Psoas muscle (tissue), 8 donors: ENCODE data around the gene MUC4. TPM values are rescaled to one million over a fixed set of nuclear protein-coding genes. Genes with fewer than 3 reads are reported as not detected.
A peak's percentile ranks its signal among the peaks of the same experiment; 100 is the strongest.
"Not testable (repeated sequence)": the region's sequence is repeated elsewhere in the genome, so short reads cannot be mapped to it uniquely, and the experiment has no call there.

Source experiments
- ATAC-seq, 4 donors: fragments of 200-7000 bp; cut with Tn5 transposase; one replicate each; pipeline ENCODE4 v1.9.1; 2020; ENCODE audit warnings: moderate library complexity in 3 of 4, mild to moderate bottlenecking in 2 of 4
- DNase-seq, 2 donors: peaks; one replicate each; pipeline ENCODE4 v3.0.0-alpha.2; 2020
- H3K27ac ChIP-seq: fragments of 200-600 bp; one replicate; pipeline ENCODE4 v1.8.0; 2022
- H3K27me3 ChIP-seq, 3 donors: fragments of 200-600 bp in 1 of 3; one replicate each; pipeline versions ENCODE4 v1.6.1 to v1.8.0; 2013 to 2022; ENCODE audit warnings: low read length in 2 of 3, mild to moderate bottlenecking in 2 of 3, moderate library complexity in 1 of 3; ENCODE audit not compliant: insufficient read depth in 3 of 3
- H3K36me3 ChIP-seq, 2 donors: fragments of 200-600 bp in 1 of 2; one replicate each; pipeline versions ENCODE4 v1.6.1 to v1.8.0; 2013 to 2022; ENCODE audit warnings: low read depth in 1 of 2, mild to moderate bottlenecking in 1 of 2, moderate library complexity in 1 of 2; ENCODE audit not compliant: insufficient read depth in 1 of 2
- H3K4me1 ChIP-seq: fragments of 200-600 bp; one replicate; pipeline ENCODE4 v1.8.0; 2022
- H3K4me3 ChIP-seq: fragments of 200-600 bp; one replicate; pipeline ENCODE4 v1.8.0; 2022; ENCODE audit warnings: mild to moderate bottlenecking
- H3K9me3 ChIP-seq: fragments of 200-600 bp; one replicate; pipeline ENCODE4 v1.8.0; 2022
- WGBS, 3 donors: extraction: QIAGEN DNeasy Blood & Tissue Kit; methylation state at CpG; one replicate each; pipeline versions ENCODE4 v1.1.6 to v1.1.7; 2013; 5-methylcytosine and 5-hydroxymethylcytosine counted together
- intact Hi-C, 2 donors: fragments of 100-400 bp; cut with DNase I; formaldehyde crosslinking; loops; one replicate each; pipeline versions ENCODE4 v1.11.0 to v1.14.2; 2022
- polyA plus RNA-seq, 3 donors: library from polyadenylated mRNA; stranded (reverse); fragments of 200-250 nt; gene quantifications; one replicate each; pipeline ENCODE4 v1.2.3, GENCODE V29; 2013
- total RNA-seq, 4 donors: library from RNA; stranded (reverse); fragmentation: NEBNext Ultra II Directional in 2 of 4; extraction: Animal tissue kit (Norgen Biotek cat#: 25700) in 2 of 4; gene quantifications; one replicate each; pipeline versions ENCODE4 v1.2.1 to v1.2.4, GENCODE V29; 2021 to 2023
- TF ChIP-seq, protein P1 (sequence below): fragments of 200-600 bp; IDR thresholded peaks from one replicate; pipeline ENCODE4 v1.8.0; 2022; ENCODE audit warnings: antibody characterized with exemption
- donor health status: healthy with polysubstance abuse.
- donor health status: DM: no; HTN: no; CAD: no; lungs with moderate emphysema.
- donor health status: Bipolar disorder and iron deficiency.
- donor health status: healthy.
- donor health status: DM: yes; HTN: yes; CAD: no.
- donor health status: DM: no; HTN: no; CAD: no.
- donor health status: DM: no; HTN: no; CAD: no.
- donor health status: DM: yes; HTN: yes; CAD: no.

MUC4 gene
- total and polyA plus RNA-seq, 7 donors: 0.01 to 0.08 (median 0.02) TPM; not detected in 4

DNA sequence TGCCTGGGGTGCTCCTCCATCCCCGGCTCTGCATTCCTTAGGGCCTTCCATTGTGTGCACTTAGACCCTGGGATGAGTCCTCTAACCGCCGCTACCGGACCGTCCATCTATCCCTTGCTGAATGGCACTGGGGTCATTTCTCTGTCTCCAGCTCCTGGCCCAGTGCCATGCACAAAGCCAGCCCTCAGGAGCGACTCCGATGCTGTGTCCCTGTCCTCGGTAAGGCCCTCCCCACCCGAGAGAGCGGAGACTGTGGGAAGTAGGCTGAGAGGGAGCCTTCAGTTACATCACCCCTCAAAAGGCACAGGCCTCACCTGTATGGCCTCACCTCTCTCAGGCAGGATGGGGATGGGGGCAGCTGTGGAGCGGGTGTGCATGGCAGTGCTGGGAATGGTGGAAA is 33.8 kb downstream of the MUC4 start:
- intact Hi-C loops: no loop called here
- Histone ChIP-seq H3K4me3 (no peak overlapping the region), H3K4me1 (no peaks in the 10 kb centered on the region), H3K27me3 (no peaks in the 10 kb centered on the region), H3K27ac (no peak overlapping the region), H3K36me3 (no peaks in the 10 kb centered on the region), H3K9me3 (no peaks in the 10 kb centered on the region)
- DNase-seq (no peak), ATAC-seq (no peak)
- TF ChIP-seq, protein P1, sequence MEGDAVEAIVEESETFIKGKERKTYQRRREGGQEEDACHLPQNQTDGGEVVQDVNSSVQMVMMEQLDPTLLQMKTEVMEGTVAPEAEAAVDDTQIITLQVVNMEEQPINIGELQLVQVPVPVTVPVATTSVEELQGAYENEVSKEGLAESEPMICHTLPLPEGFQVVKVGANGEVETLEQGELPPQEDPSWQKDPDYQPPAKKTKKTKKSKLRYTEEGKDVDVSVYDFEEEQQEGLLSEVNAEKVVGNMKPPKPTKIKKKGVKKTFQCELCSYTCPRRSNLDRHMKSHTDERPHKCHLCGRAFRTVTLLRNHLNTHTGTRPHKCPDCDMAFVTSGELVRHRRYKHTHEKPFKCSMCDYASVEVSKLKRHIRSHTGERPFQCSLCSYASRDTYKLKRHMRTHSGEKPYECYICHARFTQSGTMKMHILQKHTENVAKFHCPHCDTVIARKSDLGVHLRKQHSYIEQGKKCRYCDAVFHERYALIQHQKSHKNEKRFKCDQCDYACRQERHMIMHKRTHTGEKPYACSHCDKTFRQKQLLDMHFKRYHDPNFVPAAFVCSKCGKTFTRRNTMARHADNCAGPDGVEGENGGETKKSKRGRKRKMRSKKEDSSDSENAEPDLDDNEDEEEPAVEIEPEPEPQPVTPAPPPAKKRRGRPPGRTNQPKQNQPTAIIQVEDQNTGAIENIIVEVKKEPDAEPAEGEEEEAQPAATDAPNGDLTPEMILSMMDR: no peak
- WGBS, 3 donors: 60 to 74% (median 62%) methylated on average over 11 of the region's 11 CpGs

DNA sequence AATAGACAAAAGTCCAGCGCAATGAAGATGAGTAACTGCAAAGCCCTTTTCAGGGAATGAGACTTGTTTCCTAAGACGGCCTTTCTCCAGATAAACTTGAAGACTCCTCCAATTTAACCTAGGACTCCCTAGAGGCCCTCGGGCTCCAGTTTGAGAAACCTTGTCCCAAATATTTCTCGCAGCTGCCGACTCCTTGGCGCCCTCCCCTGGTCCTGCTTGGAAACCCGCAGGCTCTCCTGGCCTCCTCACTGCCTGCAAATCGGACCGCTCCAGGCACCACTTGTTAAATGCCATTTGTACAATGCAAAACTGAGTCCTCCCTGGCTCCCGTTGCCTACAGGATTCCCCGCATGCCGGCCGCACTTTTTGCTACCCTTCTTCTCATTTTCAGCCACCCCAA is 36.8 kb downstream of the MUC4 start:
- 17 to 19% (median 17%) methylated on average over 13 of the region's 13 CpGs for WGBS, 3 donors
- no peaks in the 10 kb centered on the region for H3K4me1 ChIP-seq
- peak; percentile 61 to 91 (median 76) for ATAC-seq
- no peaks in the 10 kb centered on the region for H3K27me3 ChIP-seq
- TF ChIP-seq, protein P1: peak; percentile 49
- DNase-seq: peak; percentile 76 to 80
- H3K27ac ChIP-seq: no peak overlapping the region
- H3K9me3 ChIP-seq: no peaks in the 10 kb centered on the region
- no peaks in the 10 kb centered on the region for H3K36me3 ChIP-seq
- H3K4me3 ChIP-seq: no peak overlapping the region
- intact Hi-C loops: no loop called here

DNA sequence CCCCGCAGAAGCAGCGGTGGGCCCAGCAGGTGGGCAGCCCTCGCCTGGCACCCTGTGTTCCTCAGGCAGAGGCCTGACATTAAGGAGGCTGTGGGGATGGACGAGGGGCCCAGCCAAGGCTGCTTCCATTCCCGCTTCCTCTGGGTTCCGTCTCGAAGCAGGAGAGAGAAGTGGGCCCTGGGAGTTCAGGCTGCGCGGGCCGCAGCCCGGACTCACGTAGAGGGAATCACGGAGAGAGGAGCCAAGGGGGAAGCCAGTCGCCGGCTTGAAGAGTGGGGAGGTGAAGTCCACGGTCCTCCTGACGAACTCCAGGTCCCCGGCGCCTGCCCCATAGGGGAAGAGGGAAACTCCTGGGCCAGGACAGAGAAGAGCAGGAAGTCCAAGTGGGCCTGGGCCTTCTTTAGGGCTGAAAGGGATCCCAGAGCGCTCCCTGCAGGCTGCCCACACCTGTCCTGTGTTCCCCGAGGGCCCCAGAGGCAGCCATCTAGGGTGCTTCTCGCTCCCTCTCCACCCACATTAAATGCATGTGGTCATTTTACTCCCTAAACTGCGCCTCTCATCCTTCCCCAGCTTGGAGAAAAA is 37.7 kb downstream of the MUC4 start:
- H3K27me3 ChIP-seq: no peaks in the 10 kb centered on the region
- no peak for ATAC-seq
- no peaks in the 10 kb centered on the region for H3K4me1 ChIP-seq
- no peaks in the 10 kb centered on the region for H3K9me3 ChIP-seq
- H3K4me3 ChIP-seq: no peak overlapping the region
- no peaks in the 10 kb centered on the region for H3K36me3 ChIP-seq
- H3K27ac ChIP-seq: no peak overlapping the region
- TF ChIP-seq, protein P1: no peak
- WGBS, 3 donors: 93 to 95% (median 93%) methylated on average over 20 to 23 of the region's 23 CpGs
- intact Hi-C loops: no loop called here
- DNase-seq: no peak

DNA sequence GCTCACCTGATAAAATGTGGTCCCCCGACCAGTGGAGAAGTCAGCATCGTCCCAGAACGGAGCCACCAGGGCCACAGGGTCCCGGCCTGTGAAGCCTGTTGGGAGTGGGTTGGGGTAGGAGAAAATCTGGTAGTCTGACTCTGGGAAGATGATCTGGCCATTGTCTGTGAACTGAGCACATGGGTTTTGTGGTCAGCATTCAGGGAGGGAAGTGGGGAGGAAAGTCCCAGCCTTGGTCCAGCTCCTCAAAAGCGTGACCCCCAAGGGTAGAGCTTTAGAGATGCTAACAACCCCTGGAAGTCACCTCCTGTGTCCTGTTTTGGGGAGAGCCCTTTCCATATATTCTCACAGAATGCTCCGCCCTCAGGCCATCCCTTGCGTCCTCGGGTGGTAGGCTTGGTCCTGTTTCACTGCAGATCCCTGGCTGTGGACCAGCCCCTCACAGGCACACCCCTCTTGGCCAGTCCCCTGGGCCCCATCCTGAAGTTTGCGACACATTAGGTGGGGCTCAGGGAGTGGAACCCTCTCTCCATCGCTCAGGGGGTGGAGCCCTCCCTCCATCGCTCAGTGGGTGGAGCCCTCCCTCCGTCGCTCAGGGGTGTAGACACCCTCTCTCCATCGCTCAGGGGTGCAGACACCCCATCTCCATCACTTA is 40.0 kb downstream of the MUC4 start:
- WGBS, 3 donors: 86 to 90% (median 89%) methylated on average over 13 to 14 of the region's 14 CpGs
- intact Hi-C loops: no loop called here
- no peaks in the 10 kb centered on the region for H3K27me3 ChIP-seq
- no peaks in the 10 kb centered on the region for H3K4me1 ChIP-seq
- ATAC-seq (no peak), DNase-seq (no peak)
- no peaks in the 10 kb centered on the region for H3K9me3 ChIP-seq
- no peak overlapping the region for H3K27ac ChIP-seq
- TF ChIP-seq, protein P1: no peak
- H3K4me3 ChIP-seq: no peak overlapping the region
- no peaks in the 10 kb centered on the region for H3K36me3 ChIP-seq

DNA sequence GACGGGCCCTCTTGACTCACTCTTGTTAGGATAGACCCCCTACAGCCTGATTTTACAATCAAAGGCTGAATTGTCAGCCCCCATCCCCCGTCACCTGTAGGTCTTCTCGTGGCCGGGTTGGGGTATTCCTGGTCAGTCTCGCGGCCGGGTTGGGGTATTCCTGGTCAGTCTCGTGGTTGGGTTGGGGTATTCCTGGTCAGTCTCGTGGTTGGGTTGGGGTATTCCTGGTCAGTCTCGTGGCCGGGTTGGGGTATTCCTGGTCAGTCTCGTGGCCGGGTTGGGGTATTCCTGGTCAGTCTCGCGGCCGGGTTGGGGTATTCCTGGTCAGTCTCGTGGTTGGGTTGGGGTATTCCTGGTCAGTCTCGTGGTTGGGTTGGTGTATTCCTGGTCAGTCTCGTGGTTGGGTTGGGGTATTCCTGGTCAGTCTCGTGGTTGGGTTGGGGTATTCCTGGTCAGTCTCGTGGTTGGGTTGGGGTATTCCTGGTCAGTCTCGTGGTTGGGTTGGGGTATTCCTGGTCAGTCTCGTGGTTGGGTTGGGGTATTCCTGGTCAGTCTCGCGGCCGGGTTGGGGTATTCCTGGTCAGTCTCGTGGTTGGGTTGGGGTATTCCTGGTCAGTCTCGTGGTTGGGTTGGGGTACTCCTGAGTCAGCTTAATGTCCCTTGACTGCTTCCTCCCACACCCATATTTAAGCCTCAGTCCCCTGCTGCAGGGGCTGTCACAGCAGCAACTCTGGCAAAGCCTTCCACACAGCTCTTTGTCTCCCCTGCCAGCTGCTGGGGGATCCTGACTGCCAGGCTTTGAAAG is 40.7 kb downstream of the MUC4 start:
- H3K4me3 ChIP-seq, H3K4me1 ChIP-seq, intact Hi-C loops, H3K9me3 ChIP-seq, H3K36me3 ChIP-seq, H3K27me3 ChIP-seq, DNase-seq, ATAC-seq, H3K27ac ChIP-seq: not testable (repeated sequence)
- WGBS, 3 donors: 93 to 99% (median 97%) methylated on average over 21 to 24 of the region's 28 CpGs
